Measurements from ENCODE around the gene MTHFD1L. TPM values are rescaled to one million over a fixed set of nuclear protein-coding genes. Genes with fewer than 3 reads are reported as not detected.
"Not testable (repeated sequence)": the region's sequence is repeated elsewhere in the genome, so short reads cannot be mapped to it uniquely, and the experiment has no call there.

Gene MTHFD1L
- total and polyA plus RNA-seq, 10 donors: 6.7 to 32.1 (median 13.1) TPM

DNA sequence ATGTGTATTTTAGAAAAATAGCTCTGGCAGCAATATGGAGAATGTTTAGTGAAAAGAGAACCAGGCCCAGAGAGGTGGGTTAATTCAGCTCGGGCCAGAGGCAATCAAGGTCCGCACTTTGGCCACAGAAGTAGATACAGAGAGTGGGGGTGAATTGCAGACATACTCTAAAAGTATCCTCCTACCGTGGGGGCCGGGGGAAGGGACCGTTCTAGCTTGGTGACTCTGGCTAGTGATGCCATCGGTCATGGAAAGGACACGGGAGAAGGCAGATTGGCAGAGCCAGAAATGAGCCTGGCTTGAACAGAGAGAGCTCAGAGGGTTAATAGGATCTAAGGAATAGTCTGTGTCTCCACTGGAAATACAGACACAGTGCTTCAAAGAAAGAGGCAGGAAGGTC is 173.1 kb downstream of the MTHFD1L start:
- 91 to 96% (median 93%) methylated on average over 6 to 7 of the region's 7 CpGs for WGBS, 5 donors
- intact Hi-C loops (cut with DNase I; ENCODE audit: low total_unique reads): no loop called here
- peaks cover 0 to 21% (median 4%) of the 10 kb centered on the region in 6 donors for H3K36me3 ChIP-seq
- peak; percentile 11 for DNase-seq
- TF ChIP-seq POLR2A (IDR thresholded peaks at IDR 0.05) (no peak), POLR2AphosphoS5 (IDR thresholded peaks at IDR 0.05) (no peak)
- TF ChIP-seq, protein P1, sequence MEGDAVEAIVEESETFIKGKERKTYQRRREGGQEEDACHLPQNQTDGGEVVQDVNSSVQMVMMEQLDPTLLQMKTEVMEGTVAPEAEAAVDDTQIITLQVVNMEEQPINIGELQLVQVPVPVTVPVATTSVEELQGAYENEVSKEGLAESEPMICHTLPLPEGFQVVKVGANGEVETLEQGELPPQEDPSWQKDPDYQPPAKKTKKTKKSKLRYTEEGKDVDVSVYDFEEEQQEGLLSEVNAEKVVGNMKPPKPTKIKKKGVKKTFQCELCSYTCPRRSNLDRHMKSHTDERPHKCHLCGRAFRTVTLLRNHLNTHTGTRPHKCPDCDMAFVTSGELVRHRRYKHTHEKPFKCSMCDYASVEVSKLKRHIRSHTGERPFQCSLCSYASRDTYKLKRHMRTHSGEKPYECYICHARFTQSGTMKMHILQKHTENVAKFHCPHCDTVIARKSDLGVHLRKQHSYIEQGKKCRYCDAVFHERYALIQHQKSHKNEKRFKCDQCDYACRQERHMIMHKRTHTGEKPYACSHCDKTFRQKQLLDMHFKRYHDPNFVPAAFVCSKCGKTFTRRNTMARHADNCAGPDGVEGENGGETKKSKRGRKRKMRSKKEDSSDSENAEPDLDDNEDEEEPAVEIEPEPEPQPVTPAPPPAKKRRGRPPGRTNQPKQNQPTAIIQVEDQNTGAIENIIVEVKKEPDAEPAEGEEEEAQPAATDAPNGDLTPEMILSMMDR (IDR thresholded peaks at IDR 0.05 in 8 of 11, conservative IDR thresholded peaks at IDR 0.05 in 3 of 11): no peak
- no peak overlapping the region for H3K4me3 ChIP-seq
- peak overlapping the region in 2 of 8 donors; percentile 76 to 78 for H3K27ac ChIP-seq
- no peaks in the 10 kb centered on the region for H3K27me3 ChIP-seq (replicated peaks in 1 of 7)
- H3K4me1 ChIP-seq: peaks cover 0 to 19% (median 5%) of the 10 kb centered on the region in 6 donors
- no peaks in the 10 kb centered on the region for H3K9me3 ChIP-seq

GRCh38 chr6:151040888-151041521 is 175.5 kb downstream of the MTHFD1L start:
- intact Hi-C loops (cut with DNase I; ENCODE audit: low total_unique reads); H3K27me3 ChIP-seq (replicated peaks in 1 of 7); H3K9me3 ChIP-seq; H3K4me3 ChIP-seq: not testable (repeated sequence)
- TF ChIP-seq, protein P1 (IDR thresholded peaks at IDR 0.05 in 8 of 11, conservative IDR thresholded peaks at IDR 0.05 in 3 of 11): peak in 6 of 11 experiments; percentile 21 to 51 (median 37)
- TF ChIP-seq POLR2AphosphoS5 (IDR thresholded peaks at IDR 0.05): peak; percentile 49 to 90 (median 85)
- H3K4me1 ChIP-seq: peaks cover 0 to 32% (median 11%) of the 10 kb centered on the region in 6 donors
- peak overlapping the region in 7 of 8 donors; percentile 71 to 85 (median 76) for H3K27ac ChIP-seq
- 20 to 31% (median 23%) methylated on average over 10 to 12 of the region's 12 CpGs for WGBS, 5 donors
- peak; percentile 81 for DNase-seq
- peaks cover 0 to 15% (median 3%) of the 10 kb centered on the region in 6 donors for H3K36me3 ChIP-seq

DNA sequence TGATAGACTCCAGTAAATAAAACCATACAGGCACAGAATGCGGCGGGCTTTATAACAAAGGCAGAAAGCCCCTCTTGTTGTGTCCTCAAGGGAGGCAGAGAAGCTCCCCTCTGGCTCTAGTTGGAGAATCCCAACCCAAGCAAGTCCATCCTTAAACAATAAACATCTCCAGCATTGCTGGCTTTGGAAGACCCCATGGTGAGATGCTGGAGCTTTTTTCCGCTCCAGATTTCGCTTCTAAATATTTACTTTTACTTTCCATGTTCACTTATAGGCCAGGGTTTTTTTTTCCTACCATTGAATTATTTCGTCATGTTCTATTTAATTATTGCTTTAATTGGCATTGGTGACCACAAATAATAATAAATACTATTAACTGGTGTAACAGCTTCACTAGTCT is 176.2 kb downstream of the MTHFD1L start:
- intact Hi-C loops (cut with DNase I; ENCODE audit: low total_unique reads): no loop called here
- Histone ChIP-seq H3K36me3 (peaks cover 0 to 15% (median 2%) of the 10 kb centered on the region in 6 donors), H3K9me3 (no peaks in the 10 kb centered on the region), H3K4me1 (peaks cover 0 to 32% (median 11%) of the 10 kb centered on the region in 6 donors), H3K27ac (peak overlapping the region in 7 of 8 donors; percentile 71 to 85 (median 76)), H3K27me3 (replicated peaks in 1 of 7) (no peaks in the 10 kb centered on the region), H3K4me3 (no peak overlapping the region)
- 95 to 100% (median 97%) methylated on average over 5 of the region's 5 CpGs for WGBS, 5 donors
- TF ChIP-seq POLR2AphosphoS5 (IDR thresholded peaks at IDR 0.05) (no peak), POLR2A (IDR thresholded peaks at IDR 0.05) (no peak)
- TF ChIP-seq, protein P1 (IDR thresholded peaks at IDR 0.05 in 8 of 11, conservative IDR thresholded peaks at IDR 0.05 in 3 of 11): no peak
- peak; percentile 8 for DNase-seq

DNA sequence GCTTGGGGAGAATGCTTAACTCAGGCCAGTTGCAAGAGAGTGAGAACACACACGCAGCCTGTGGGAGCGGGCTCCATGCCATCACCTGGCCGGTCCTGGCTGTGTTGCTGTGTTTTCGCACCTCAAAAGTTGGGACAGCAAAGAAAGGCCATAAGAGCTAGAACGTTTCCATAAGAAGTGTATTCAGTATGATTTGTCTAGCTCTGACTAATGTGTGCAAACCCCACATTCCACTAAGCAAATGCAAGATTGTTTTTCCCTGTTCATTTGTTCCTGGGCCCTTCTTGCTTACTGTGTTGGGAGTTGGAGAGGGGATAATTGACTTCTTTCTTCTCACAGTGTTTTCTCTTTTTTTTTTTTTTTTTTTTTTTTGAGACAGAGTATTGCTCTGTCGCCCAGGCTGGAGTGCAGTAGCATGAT is 177.4 kb downstream of the MTHFD1L start:
- H3K4me3 ChIP-seq; H3K9me3 ChIP-seq; intact Hi-C loops (cut with DNase I; ENCODE audit: low total_unique reads); H3K27me3 ChIP-seq (replicated peaks in 1 of 7): not testable (repeated sequence)
- peaks cover 0 to 14% (median 0%) of the 10 kb centered on the region in 6 donors for H3K36me3 ChIP-seq
- H3K4me1 ChIP-seq: peaks cover 0 to 32% (median 11%) of the 10 kb centered on the region in 6 donors
- 90 to 98% (median 95%) methylated on average over 5 to 6 of the region's 6 CpGs for WGBS, 5 donors
- peak overlapping the region in 5 of 8 donors; percentile 11 to 85 (median 15) for H3K27ac ChIP-seq
- peak; percentile 51 for DNase-seq
